HL-60 (cell line): ENCODE measurements around the gene LRP2BP.

Experiments used
- CTCF ChIP-seq: IDR thresholded peaks from one replicate; pipeline ENCODE4 v1.5.1; 2011; ENCODE audit warnings: low read length, control low read depth, inconsistent platforms; ENCODE audit not compliant: insufficient read depth
- POLR2AphosphoS5 ChIP-seq: IDR thresholded peaks from 2 replicates; pipeline ENCODE4 v1.6.1; 2012; ENCODE audit warnings: low read depth
- REST ChIP-seq: IDR thresholded peaks from 2 replicates; pipeline ENCODE4 v1.6.1; 2012; ENCODE audit warnings: low read depth; ENCODE audit not compliant: insufficient replicate concordance
- SPI1 ChIP-seq: IDR thresholded peaks from 2 replicates; pipeline ENCODE4 v1.6.1; 2012; ENCODE audit warnings: low read depth, mild to moderate bottlenecking, borderline replicate concordance

- TF ChIP-seq CTCF: no peak
- peak; percentile 91 for TF ChIP-seq REST
- TF ChIP-seq POLR2AphosphoS5: peak; percentile 78
- no peak for TF ChIP-seq SPI1
Measured at GRCh38 chr4:185395956-185396723, 416 bp upstream of the LRP2BP start.
